Activated CD4-positive, alpha-beta T cell treated with anti-CD3 and anti-CD28 coated beads, Interleukin-2, Interleukin-6, amounts not matched to agents 100 ng/mL and 50 ng/mL, durations not matched to agents 16 hours and 8 hours (primary cell): ENCODE measurements around the gene ARHGEF39.

Source experiments
- DNase-seq: peaks from one replicate; pipeline ENCODE4 v3.0.0-alpha.2; 2020

The ARHGEF39 gene

DNA sequence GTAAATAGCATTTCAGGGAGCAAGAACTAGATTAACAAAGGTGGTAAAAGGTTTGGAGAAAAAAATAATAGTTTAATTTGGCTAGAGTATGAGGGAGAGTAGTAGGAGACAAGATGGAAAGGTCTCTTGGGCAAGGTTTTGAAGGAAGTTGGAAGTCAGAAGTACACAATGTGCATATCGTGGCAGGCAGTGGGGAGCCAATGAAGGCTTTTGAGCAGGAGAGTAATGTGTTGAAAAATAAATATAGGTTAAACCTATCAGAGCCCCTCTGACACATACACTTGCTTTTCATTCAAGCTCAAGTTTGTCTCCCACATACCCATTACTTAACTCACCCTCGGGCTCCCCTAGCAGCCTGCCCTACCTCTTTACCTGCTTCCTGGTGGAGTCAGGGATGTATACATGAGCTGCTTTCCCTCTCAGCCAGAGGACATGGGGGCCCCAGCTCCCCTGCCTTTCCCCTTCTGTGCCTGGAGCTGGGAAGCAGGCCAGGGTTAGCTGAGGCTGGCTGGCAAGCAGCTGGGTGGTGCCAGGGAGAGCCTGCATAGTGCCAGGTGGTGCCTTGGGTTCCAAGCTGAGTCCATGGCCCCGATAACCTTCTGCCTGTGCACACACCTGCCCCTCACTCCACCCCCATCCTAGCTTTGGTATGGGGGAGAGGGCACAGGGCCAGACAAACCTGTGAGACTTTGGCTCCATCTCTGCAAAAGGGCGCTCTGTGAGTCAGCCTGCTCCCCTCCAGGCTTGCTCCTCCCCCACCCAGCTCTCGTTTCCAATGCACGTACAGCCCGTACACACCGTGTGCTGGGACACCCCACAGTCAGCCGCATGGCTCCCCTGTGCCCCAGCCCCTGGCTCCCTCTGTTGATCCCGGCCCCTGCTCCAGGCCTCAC is 8.4 kb upstream of the ARHGEF39 start, which contains the start of gene CA9:
CA9 (plus strand) TSS at position 797 of the 893 bp plus-strand sequence; CDS start at position 829, 32 bp downstream.
- no peak for DNase-seq

DNA sequence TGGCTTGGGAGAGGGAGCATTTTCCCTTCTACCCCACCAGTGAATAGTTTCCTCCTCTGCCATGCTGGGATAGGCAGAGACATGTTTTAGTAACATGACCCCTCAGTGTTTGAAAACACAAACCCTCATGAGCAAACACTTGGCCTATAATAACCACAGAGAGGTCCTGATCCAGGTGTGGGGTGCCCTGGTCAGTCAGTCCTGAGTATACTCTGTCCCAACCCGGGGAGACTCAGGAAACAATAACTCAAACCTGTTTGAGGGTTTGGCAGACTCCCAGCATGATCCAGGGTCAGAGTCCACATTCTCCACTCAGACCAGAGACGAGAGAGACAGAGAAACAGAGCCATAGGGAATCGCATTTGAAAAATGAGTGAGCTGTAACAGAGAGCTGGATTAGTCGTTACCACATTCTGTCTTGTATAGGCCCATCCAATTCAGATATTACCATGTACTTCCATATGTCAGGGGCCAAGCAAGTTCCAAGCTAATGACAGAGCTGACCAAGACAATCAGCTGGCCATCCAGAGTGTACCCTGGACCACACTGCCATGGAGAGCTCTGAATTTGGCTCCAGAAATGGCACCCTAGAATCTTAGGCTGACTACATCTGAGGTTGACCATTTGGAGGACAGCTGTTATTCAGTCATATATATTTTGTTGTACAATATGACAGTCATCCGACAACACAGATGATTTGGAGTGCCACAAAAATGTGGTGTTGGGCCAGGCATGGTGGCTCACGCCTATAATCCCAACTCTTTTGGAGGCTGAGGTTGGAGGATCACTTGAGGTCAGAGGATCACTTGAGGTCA is 4.5 kb upstream of the ARHGEF39 start:
- DNase-seq, result no peak

DNA sequence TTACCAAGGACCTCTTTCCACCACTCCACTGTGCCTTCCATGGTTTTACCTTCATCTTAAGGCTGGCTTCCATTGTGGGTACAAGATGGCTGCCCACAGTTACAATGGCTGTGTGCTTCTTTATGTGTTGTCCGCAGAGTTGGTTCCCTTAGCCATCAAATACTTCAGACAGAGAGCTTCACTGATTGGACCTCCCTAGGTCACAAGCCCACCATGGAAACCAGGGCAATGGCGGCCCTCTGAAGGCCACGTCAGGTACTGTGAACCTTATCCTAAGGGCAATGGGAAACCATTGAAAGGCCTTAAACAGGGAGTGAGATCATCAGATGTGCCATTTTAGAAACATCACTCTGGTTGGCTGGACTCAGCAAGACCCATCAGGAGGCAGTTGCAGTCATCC is 2.9 kb upstream of the ARHGEF39 start:
- no peak for DNase-seq

DNA sequence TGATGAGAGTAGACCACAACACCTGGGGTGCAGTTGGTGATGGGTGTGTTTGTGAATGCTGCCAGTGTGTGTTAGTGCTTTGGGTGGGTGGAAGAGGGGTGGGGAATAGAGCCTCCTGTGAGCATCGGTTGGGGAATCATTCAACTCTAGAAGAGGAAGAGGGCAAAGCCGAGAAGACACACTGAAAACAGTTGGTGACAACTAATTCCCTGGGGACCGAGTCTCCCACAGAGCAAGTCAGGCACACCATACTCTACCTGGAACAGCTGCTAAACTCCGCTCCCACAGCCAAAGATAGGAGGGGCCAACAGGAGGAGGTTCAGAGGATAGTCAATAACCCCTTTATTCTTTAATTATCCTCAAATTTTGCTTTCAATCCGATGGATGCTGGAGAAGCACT is 1.6 kb upstream of the ARHGEF39 start:
- no peak for DNase-seq

- DNase-seq, result no peak
Measured at GRCh38 chr9:35666045-35666444, 1.1 kb upstream of the ARHGEF39 start.

GRCh38 chr9:35665471-35665818 is 450 bp upstream of the ARHGEF39 start:
- DNase-seq, result no peak

DNA sequence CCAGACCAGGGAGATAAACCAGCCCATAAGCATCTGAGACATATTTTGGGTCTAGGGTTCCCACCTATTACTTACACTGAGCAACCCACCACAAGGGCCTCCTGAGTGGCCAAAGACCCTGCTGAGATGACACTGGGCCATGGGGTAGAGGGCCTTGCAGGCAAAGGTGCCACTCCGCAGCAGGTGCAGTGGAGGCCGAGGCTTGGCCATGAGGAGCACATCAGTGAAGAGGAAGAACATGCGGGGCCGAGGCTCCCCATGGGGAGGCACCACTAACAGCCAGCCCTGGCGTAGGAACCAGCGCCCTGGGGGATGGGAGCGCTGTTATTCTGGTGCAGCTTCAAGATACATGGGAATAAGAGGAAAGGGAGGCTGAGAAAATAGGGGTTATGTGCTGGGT is 2.6 kb downstream of the ARHGEF39 start:
- no peak for DNase-seq

DNA sequence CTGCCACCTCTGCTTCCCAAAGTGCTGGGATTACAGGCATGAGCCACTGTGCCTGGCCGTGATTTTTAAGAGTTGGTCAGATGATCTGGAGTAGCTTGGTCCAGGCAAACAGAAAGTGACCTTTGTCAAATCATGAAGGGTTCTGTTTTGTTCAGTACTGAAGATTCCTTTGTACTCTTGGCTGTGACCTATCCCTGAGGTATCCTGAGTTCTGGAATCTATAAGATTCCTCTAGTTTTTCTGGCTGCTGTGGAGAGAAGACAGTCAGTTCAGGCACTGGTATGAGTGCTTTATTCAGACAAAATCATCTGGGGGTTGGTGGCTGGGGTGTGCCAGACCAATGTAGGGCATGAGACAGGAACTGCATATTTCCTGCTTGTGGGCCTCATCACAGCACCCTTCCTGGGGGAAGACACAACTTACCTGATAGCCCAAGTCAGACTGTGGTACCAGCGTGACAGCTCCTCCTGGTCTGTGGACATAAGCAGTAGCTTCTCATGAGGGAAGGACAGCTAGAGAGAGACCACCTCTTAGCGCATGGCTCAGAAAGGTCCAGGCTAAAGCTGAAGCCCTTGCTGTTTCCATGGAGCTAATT is 3.1 kb downstream of the ARHGEF39 start:
- DNase-seq, result peak; percentile 47

- DNase-seq, result no peak
Measured at GRCh38 chr9:35660966-35661415, 4.0 kb downstream of the ARHGEF39 start.

DNA sequence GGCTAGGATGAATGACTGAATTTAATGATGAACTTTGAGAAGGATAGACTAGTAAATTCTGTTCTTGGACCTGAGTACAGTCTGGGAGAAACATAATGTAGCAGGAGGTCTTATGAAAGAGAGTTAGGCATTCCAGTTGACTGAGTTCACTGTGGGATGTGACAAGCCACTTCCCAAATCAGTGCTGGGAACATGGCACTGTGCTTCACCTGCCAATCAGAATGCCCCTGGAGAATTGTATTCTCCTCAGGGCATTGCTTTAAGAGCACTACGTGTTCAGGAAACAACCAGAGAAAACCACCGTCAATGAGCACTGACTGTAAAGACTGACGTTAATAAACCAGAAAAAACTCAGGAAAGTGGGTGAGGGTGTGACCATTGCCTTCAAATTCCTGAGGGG is 5.7 kb downstream of the ARHGEF39 start:
- no peak for DNase-seq

DNA sequence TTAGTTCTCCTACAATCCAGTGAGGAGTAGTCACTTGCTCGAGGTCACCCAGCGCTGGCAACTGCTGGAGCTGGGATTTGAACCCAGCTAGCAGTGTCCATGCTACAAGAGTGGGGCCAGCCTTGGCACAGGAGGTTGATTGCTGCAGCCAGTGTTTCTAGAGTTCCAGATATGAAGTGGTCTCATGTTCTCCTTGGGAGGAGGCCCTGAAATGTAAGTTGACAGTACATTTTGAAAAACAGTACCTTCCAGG is 6.1 kb downstream of the ARHGEF39 start:
- DNase-seq, result peak; percentile 53

DNA sequence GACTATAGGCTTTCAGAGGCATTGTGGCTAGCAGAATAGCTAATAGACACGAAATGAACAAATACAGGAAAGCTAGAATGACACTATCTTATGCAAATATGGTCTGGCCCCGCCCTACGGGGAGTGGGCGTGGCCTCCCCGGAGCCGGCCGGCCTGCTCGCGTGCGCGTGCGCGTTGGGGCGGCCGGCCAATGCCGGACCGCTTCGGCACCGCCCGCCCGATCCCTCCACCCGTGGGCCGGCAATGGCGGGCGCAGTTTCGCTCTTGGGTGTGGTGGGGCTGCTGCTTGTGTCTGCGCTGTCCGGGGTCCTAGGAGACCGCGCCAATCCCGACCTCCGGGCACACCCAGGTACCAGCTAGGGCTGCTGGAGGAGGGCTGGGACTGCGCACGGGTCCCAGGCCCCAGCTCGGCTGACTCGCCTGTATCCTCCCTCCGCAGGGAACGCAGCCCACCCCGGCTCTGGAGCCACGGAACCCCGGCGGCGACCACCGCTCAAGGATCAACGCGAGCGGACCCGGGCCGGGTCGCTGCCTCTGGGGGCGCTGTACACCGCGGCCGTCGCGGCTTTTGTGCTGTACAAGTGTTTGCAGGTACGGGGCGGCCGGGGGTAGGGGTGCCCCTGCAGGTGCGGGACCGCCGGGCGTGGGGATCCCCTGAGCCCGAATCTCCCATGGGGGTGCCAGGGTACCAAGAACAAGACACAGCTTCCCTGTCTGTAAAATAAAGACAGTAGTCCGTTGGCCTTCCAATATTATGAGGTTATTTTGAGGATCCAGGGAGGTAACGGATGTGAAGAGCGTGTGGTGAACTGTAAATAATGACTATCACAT is 6.6 kb downstream of the ARHGEF39 start, which contains the start of gene CCDC107:
CCDC107 (plus strand) TSS at position 156 of the 831 bp plus-strand sequence; CDS start at position 244, 88 bp downstream.
- peak; percentile 90 for DNase-seq

GRCh38 chr9:35657546-35658136 is 7.4 kb downstream of the ARHGEF39 start, which contains the start of gene RMRP:
Gene RMRP, minus strand, starts transcription at chr9:35658019.
- peak; percentile 98 for DNase-seq

DNA sequence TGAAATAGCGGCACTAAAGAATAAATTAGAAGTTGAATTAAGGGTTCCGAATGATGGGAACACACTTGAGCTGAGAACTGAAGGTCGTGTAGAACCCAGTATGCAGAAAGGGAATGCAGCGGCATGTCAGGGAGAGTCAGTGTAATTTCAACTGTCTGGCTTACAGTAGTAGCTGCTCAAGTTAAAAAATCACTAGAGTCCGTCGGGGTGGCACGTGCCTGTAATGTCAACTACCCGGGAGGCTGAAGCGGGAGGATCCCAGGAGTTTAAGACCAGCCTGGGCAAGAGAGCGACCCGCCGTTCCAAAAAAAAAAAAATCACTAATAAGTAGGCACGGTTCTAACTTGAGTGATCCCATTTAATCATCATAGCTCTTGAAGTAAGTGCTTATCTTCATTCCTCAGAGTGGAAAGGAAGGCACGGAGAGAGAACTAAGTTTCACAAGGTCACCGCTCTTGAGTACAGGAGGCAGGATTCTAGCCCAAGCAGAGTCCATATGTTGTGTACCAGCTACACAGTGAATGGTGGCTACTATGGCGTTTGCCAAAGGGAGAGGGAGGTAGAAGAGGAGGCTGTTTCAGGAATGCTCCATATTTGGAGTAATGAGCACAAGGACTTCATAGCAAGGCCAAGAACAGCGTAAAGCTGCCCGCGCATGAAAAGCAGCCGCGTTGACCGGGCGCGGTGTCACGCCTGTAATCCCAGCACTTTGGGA is 8.0 kb downstream of the ARHGEF39 start:
- DNase-seq, result no peak

- DNase-seq, result no peak
Measured at GRCh38 chr9:35656348-35656747, 8.6 kb downstream of the ARHGEF39 start.

GRCh38 chr9:35653611-35654010 is 11.4 kb downstream of the ARHGEF39 start:
- DNase-seq, result no peak

- DNase-seq, result no peak
Measured at GRCh38 chr9:35652829-35653209, 12.2 kb downstream of the ARHGEF39 start.

DNA sequence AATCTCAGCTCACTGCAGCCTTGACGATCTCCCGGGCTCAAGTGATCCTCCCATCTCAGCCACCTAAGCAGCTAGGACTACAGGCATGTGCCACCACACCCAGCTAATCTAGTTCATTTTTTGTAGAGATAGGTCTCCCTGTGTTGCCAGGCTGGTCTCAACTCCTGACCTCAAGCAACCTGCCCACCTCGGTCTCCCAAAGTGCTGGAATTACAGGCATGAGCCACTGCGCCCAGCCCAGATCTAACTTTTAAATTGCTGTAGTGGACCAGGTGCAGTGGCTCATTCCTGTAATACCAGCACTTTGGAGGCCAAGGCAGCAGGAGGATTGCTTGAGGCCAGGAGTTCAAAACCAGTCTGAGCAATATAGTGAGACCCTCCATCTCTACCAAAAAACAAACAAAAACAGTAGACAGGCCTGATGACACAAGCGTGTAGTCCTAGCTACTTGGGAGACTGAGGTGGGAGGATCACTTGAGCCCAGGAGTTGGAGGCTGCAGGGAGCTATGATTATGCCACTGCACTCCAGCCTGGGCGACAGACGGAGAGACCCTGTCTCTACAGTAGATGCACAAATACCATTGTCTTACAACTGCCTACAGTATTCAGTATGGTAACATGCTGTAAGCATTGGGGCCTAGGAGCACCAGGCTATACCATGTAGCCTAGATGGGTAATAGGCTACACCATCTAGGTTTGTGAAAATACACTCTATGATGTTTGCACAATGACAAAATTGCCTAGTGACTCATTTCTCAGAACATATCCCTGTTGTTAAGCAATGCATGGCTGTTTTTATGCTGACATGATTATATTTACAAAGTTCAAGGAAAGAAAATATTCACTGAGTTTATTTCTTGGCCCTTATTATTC is 12.8 kb downstream of the ARHGEF39 start:
- peak; percentile 33 for DNase-seq

GRCh38 chr9:35650341-35651158 is 14.4 kb downstream of the ARHGEF39 start, which contains the start of gene SIT1:
Gene SIT1, minus strand, starts transcription at chr9:35650931. Its CDS starts 78 bp downstream, at chr9:35650853.
- DNase-seq, result peak; percentile 56
